Measurements from ENCODE around the gene NR1D1. TPM values are rescaled to one million over a fixed set of nuclear protein-coding genes. Genes with fewer than 3 reads are reported as not detected.

The NR1D1 gene
- total RNA-seq, 1 experiment from 2014 or later, result 8.8 TPM

- no TSS peak for BruUV-seq (replicated peaks)
- DNase-seq (ENCODE audit: low read depth, low spot score) (no peak), ATAC-seq (no peak)
- ChIA-PET CTCF (interaction anchor here (1.0 kb wide), 1 partner anchor 10 kb away, joined by 3 read pairs; no protein-coding TSS in a partner anchor), POLR2A (no interaction called here)
- Histone ChIP-seq H3K4me1 (ENCODE audit: control insufficient read depth, insufficient read depth, low read length) (no peaks in the 10 kb centered on the region), H3K4me3 (ENCODE audit: low read depth in 2 of 2, low read length in 2 of 2) (no peak overlapping the region), H3K27me3 (ENCODE audit: control insufficient read depth, insufficient read depth, low read length) (no peaks in the 10 kb centered on the region), H3K9me3 (ENCODE audit: control insufficient read depth, insufficient read depth, low read depth, low read length) (no peaks in the 10 kb centered on the region), H3K27ac (ENCODE audit: low read length) (no peak overlapping the region), H3K36me3 (ENCODE audit: control insufficient read depth, insufficient read depth, low read length) (no peaks in the 10 kb centered on the region)
- in situ Hi-C loops (cut with HindIII; ENCODE audit: low pct_unique_long_range_greater_than_20kb, low sequenced_read_pairs) (no loop called here), intact Hi-C loops (cut with micrococcal nuclease; ENCODE audit: unreplicated experiment) (no loop called here)
- TF ChIP-seq REST (IDR thresholded peaks at IDR 0.05; ENCODE audit: insufficient read depth in 1 of 2, low read depth in 2 of 2, low read length in 1 of 2) (no peak), SIN3A (IDR thresholded peaks at IDR 0.05; ENCODE audit: borderline replicate concordance, insufficient read depth, low read depth, low read length) (no peak), TCF7L2 (IDR thresholded peaks at IDR 0.05; ENCODE audit: low read depth, low read length) (no peak), POLR2AphosphoS5 (IDR thresholded peaks at IDR 0.05; ENCODE audit: low read depth, low read length) (no peak), CTCF (IDR thresholded peaks at IDR 0.05) (no peak)
These were observed 15.9 kb downstream of the NR1D1 start for GRCh38 chr17:40084477-40084876.

- BruUV-seq (replicated peaks), result no TSS peak
- in situ Hi-C loops (cut with HindIII; ENCODE audit: low pct_unique_long_range_greater_than_20kb, low sequenced_read_pairs), result no loop called here
These were observed 20.8 kb downstream of the NR1D1 start for GRCh38 chr17:40079545-40079944.

More at GRCh38 chr17:40079545-40079944, 20.8 kb downstream of the NR1D1 start:
- Histone ChIP-seq H3K27me3 (ENCODE audit: control insufficient read depth, insufficient read depth, low read length) (no peaks in the 10 kb centered on the region), H3K27ac (ENCODE audit: low read length) (no peak overlapping the region), H3K4me3 (ENCODE audit: low read depth in 2 of 2, low read length in 2 of 2) (no peak overlapping the region), H3K9me3 (ENCODE audit: control insufficient read depth, insufficient read depth, low read depth, low read length) (no peaks in the 10 kb centered on the region), H3K4me1 (ENCODE audit: control insufficient read depth, insufficient read depth, low read length) (peaks cover 13% of the 10 kb centered on the region), H3K36me3 (ENCODE audit: control insufficient read depth, insufficient read depth, low read length) (no peaks in the 10 kb centered on the region)
- POLR2A ChIA-PET, result no interaction called here
- ATAC-seq, result no peak
- intact Hi-C loops (cut with micrococcal nuclease; ENCODE audit: unreplicated experiment), result no loop called here
- CTCF ChIA-PET, result no interaction called here
- no peak for DNase-seq (ENCODE audit: low read depth, low spot score)
- TF ChIP-seq REST (IDR thresholded peaks at IDR 0.05; ENCODE audit: insufficient read depth in 1 of 2, low read depth in 2 of 2, low read length in 1 of 2) (no peak), POLR2AphosphoS5 (IDR thresholded peaks at IDR 0.05; ENCODE audit: low read depth, low read length) (no peak), CTCF (IDR thresholded peaks at IDR 0.05) (no peak), TCF7L2 (IDR thresholded peaks at IDR 0.05; ENCODE audit: low read depth, low read length) (no peak), SIN3A (IDR thresholded peaks at IDR 0.05; ENCODE audit: borderline replicate concordance, insufficient read depth, low read depth, low read length) (no peak)
